Loucy (cell line): ENCODE measurements around the gene SEC23IP.

Source experiments
- CTCF ChIP-seq: fragments of 200-600 bp; sonication (generic); conservative IDR thresholded peaks from 2 replicates; pipeline ENCODE4 v1.5.1; 2014; ENCODE audit warnings: mild to moderate bottlenecking, antibody characterized with exemption, low read length
- EZH2phosphoT487 ChIP-seq: fragments of 200-600 bp; IDR thresholded peaks from 2 replicates; pipeline ENCODE4 v1.6.1; 2018; ENCODE audit warnings: antibody characterized with exemption, mild to moderate bottlenecking, moderate library complexity, borderline replicate concordance

DNA sequence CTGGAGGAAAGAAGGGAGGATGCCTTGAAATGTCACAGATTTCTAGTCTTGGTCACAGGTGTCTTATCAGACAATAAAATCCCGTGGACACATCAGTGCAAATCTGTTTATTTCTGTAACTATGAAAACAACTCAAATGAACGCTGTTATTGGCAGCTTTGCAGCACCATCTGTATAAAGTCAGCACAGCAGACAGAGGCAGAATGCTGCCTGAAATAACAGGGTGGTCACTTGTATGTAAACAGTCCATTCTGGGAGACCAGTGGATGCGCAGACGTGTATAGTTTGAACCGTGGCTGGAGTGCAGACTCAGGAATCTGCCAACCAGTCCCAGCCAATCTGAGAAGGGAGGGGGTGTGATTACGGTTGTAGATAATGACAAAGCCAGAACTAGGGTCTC lies 54.8 kb downstream of the SEC23IP start:
- TF ChIP-seq CTCF, result no peak
- no peak for TF ChIP-seq EZH2phosphoT487
